Vagina (tissue), 2 donors: Measurements from ENCODE around the gene CLPSL2.

Source experiments
- CTCF ChIP-seq, 3 experiments: fragments of 450-650 bp in 2 of 3; fragments of 200-600 bp in 1 of 3; sonication (generic) in 1 of 3; IDR thresholded peaks; one replicate each; pipeline ENCODE4 v1.5.1; 2017 to 2019; ENCODE audit warnings: antibody characterized with exemption in 3 of 3, mild to moderate bottlenecking in 2 of 3, moderate library complexity in 2 of 3
- POLR2A ChIP-seq, 2 donors: fragments of 450-650 bp; IDR thresholded peaks; one replicate each; pipeline ENCODE4 v1.6.1; 2017; ENCODE audit warnings: antibody characterized with exemption in 2 of 2, mild to moderate bottlenecking in 2 of 2, moderate library complexity in 2 of 2

- TF ChIP-seq CTCF (IDR thresholded peaks at IDR 0.05) (no peak), POLR2A (IDR thresholded peaks at IDR 0.05) (peak in 1 of 2 donors; percentile 93)
These were observed 45.0 kb upstream of the CLPSL2 start for GRCh38 chr6:35731414-35731735.
